ENCODE results near the gene IL19.

IL19 gene

DNA sequence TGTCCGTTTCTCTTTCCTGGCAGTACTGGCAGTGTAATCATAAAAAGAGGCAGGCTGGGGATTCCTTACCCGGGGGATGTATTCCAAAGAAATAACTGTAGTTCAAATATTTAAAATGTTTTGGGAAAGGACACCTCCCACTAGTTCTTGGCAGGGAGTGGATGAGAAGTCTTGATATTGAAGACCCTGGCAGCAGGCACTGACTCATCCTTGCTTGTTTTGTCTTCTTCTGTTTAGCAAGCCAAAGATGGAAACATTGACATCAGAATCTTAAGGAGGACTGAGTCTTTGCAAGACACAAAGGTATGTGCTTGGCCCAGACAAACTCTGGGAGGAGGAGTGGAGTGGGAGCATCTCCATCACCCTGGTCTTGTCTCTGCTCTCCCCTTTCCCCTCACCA lies 95.5 kb downstream of the IL19 start:
- DNase-seq: no peak
- no peak overlapping the region for H3K4me3 ChIP-seq (ENCODE audit: insufficient read depth, low read depth, low read length, poor library complexity, severe bottlenecking)
- H3K9me3 ChIP-seq (ENCODE audit: control insufficient read depth, low read length): no peaks in the 10 kb centered on the region

DNA sequence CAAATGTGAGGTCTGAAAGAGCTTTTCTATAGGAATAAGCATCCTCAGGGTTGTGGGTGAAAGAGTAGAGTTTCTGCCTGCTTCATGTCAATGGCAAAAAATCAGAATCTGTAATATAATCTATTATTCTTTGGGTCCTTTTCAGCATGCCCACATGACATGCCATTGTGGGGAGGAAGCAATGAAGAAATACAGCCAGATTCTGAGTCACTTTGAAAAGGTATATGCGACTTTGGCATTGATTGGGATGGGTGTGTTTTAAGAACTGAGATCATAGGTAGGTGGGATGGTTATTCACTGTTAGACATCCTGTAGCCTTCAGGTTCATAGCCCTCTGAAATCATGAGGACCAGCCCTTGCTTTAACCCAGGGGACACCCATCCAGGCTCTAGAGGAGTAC lies 96.7 kb downstream of the IL19 start:
- no peak for DNase-seq
- H3K4me1 ChIP-seq (ENCODE audit: control insufficient read depth, insufficient read depth, low read length, poor library complexity, severe bottlenecking): no peaks in the 10 kb centered on the region

More for the DNA sequence above, 95.5 kb downstream of the IL19 start:
- Histone ChIP-seq H3K27me3 (replicated peaks; ENCODE audit: control insufficient read depth, insufficient read depth, low read length, poor library complexity, severe bottlenecking) (no peaks in the 10 kb centered on the region), H3K27ac (ENCODE audit: insufficient read depth, low read length, poor library complexity, severe bottlenecking) (no peak overlapping the region), H3K36me3 (ENCODE audit: control insufficient read depth, insufficient read depth, low read length) (no peaks in the 10 kb centered on the region), H3K4me1 (ENCODE audit: control insufficient read depth, insufficient read depth, low read length, poor library complexity, severe bottlenecking) (no peaks in the 10 kb centered on the region)

DNA sequence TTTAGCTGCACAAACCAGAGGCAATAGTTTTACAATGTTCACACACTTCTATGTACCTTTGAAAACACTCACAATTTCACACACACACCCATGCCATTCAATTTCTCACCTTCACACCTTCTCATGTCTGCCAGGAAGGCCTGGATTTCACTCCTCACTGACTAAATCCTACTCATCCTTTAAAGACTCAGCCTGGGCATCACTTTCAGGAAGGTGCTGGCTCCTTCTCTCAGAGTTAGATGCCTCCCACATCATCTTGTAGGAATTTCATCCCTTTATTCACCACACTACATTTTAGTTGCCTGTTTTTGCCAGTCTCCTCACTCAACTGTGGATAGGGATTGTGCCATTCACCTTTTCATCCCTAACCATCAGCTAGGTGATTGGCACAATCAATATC lies 97.1 kb downstream of the IL19 start:
- Histone ChIP-seq H3K9me3 (ENCODE audit: control insufficient read depth, low read length) (no peaks in the 10 kb centered on the region), H3K27ac (ENCODE audit: insufficient read depth, low read length, poor library complexity, severe bottlenecking) (no peak overlapping the region), H3K27me3 (replicated peaks; ENCODE audit: control insufficient read depth, insufficient read depth, low read length, poor library complexity, severe bottlenecking) (no peaks in the 10 kb centered on the region), H3K36me3 (ENCODE audit: control insufficient read depth, insufficient read depth, low read length) (no peaks in the 10 kb centered on the region), H3K4me3 (ENCODE audit: insufficient read depth, low read depth, low read length, poor library complexity, severe bottlenecking) (no peak overlapping the region), H3K4me1 (ENCODE audit: control insufficient read depth, insufficient read depth, low read length, poor library complexity, severe bottlenecking) (no peaks in the 10 kb centered on the region)
- DNase-seq: no peak

More for the DNA sequence above, 96.7 kb downstream of the IL19 start:
- Histone ChIP-seq H3K4me3 (ENCODE audit: insufficient read depth, low read depth, low read length, poor library complexity, severe bottlenecking) (no peak overlapping the region), H3K9me3 (ENCODE audit: control insufficient read depth, low read length) (no peaks in the 10 kb centered on the region), H3K27me3 (replicated peaks; ENCODE audit: control insufficient read depth, insufficient read depth, low read length, poor library complexity, severe bottlenecking) (no peaks in the 10 kb centered on the region), H3K27ac (ENCODE audit: insufficient read depth, low read length, poor library complexity, severe bottlenecking) (no peak overlapping the region), H3K36me3 (ENCODE audit: control insufficient read depth, insufficient read depth, low read length) (no peaks in the 10 kb centered on the region)

DNA sequence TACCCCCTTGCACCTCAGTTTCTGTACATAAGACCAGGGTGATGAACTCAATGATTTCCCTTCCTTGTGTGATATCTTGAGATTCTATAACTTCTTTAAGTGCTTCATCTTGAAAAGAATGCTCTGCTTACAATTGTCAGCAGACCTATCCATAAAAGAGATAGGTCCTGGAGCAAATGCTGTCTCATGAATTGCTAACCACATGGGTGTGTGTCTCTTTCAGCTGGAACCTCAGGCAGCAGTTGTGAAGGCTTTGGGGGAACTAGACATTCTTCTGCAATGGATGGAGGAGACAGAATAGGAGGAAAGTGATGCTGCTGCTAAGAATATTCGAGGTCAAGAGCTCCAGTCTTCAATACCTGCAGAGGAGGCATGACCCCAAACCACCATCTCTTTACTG lies 97.7 kb downstream of the IL19 start:
- H3K4me1 ChIP-seq (ENCODE audit: control insufficient read depth, insufficient read depth, low read length, poor library complexity, severe bottlenecking): no peaks in the 10 kb centered on the region

DNA sequence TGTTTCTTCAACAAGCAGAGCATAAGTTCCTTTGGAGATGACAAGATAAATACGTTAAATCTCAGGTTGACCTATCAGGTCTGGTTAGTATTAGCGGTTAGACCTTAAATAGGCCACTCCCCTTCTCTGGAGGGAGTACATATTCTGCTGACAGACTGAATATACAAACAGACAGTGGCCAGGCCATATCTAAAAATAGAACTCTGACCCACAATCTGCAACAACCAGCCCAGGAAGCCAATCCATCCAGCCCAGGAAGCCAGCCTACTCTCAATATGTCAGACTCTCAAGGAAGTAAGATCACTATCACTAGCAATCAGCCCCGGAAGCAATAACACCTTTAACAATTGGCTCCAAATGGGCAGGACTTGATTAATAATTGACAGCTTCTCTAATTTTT lies 101.6 kb downstream of the IL19 start:
- no peaks in the 10 kb centered on the region for H3K27me3 ChIP-seq (replicated peaks; ENCODE audit: control insufficient read depth, insufficient read depth, low read length, poor library complexity, severe bottlenecking)
- no peak overlapping the region for H3K4me3 ChIP-seq (ENCODE audit: insufficient read depth, low read depth, low read length, poor library complexity, severe bottlenecking)
- H3K4me1 ChIP-seq (ENCODE audit: control insufficient read depth, insufficient read depth, low read length, poor library complexity, severe bottlenecking): no peaks in the 10 kb centered on the region
- H3K27ac ChIP-seq (ENCODE audit: insufficient read depth, low read length, poor library complexity, severe bottlenecking): no peak overlapping the region
- DNase-seq: no peak
- H3K9me3 ChIP-seq (ENCODE audit: control insufficient read depth, low read length): peaks cover 3% of the 10 kb centered on the region
- no peaks in the 10 kb centered on the region for H3K36me3 ChIP-seq (ENCODE audit: control insufficient read depth, insufficient read depth, low read length)

More for the DNA sequence above, 97.7 kb downstream of the IL19 start:
- DNase-seq: no peak
- Histone ChIP-seq H3K27ac (ENCODE audit: insufficient read depth, low read length, poor library complexity, severe bottlenecking) (no peak overlapping the region), H3K27me3 (replicated peaks; ENCODE audit: control insufficient read depth, insufficient read depth, low read length, poor library complexity, severe bottlenecking) (no peaks in the 10 kb centered on the region), H3K9me3 (ENCODE audit: control insufficient read depth, low read length) (no peaks in the 10 kb centered on the region), H3K4me3 (ENCODE audit: insufficient read depth, low read depth, low read length, poor library complexity, severe bottlenecking) (no peak overlapping the region), H3K36me3 (ENCODE audit: control insufficient read depth, insufficient read depth, low read length) (no peaks in the 10 kb centered on the region)

DNA sequence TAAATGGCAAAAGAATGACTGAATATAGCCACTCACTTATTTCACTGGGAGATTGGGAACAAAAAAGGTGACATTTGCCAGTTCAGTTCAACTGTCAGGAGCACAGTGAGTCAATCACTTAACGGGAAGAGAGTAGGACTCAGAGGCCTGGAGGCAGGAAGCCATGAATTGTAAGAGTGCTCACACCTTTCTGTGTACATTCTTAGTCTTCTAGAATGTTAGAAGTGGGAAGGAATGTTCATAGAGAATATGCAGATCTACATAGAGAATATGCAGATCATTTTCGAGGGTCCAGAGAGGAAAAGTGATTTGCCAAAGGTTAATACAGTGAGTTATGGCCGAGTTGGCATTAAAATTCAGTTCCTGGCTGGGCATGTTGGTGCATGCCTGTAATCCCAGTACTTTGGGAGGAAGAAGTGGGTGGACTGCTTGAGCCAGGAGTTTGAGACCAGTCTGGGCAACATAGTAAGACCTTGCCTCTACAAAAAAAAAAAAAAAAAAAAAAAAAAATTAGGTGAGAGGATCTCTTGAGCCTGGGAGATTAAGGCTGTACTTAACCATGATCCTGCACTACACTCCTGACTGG lies 103.1 kb downstream of the IL19 start:
- Histone ChIP-seq H3K4me1 (ENCODE audit: control insufficient read depth, insufficient read depth, low read length, poor library complexity, severe bottlenecking) (no peaks in the 10 kb centered on the region), H3K27me3 (replicated peaks; ENCODE audit: control insufficient read depth, insufficient read depth, low read length, poor library complexity, severe bottlenecking) (no peaks in the 10 kb centered on the region), H3K36me3 (ENCODE audit: control insufficient read depth, insufficient read depth, low read length) (no peaks in the 10 kb centered on the region), H3K27ac (ENCODE audit: insufficient read depth, low read length, poor library complexity, severe bottlenecking) (no peak overlapping the region), H3K4me3 (ENCODE audit: insufficient read depth, low read depth, low read length, poor library complexity, severe bottlenecking) (no peak overlapping the region), H3K9me3 (ENCODE audit: control insufficient read depth, low read length) (peaks cover 3% of the 10 kb centered on the region)
- no peak for DNase-seq

DNA sequence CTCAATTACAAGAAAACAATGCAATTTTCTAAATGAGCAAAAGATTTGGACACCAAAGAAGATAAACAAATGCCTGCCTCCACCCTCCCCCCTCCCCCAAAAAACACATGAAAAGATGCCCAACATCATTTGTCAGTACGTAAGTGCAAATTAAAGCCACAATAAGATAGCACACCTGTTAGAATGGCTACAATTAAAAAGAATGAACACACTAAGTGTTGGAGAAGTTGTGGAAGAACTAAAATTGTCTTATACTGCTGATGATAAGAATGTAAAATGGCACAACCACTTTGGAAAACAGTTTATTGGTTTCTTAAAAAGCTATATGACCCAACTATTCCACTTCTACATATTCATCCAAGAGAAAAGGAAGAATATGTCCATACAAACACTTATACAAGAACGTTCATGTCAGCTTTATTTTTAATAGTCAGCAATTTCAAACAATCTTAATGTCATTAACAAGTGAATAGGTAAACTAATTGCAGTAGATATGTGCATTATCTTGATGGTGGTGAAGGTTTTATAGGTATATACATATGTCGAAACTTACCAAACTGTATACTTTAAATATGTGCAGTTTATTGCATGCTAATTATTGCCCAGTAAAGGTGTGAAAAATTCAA lies 105.3 kb downstream of the IL19 start:
- H3K9me3 ChIP-seq (ENCODE audit: control insufficient read depth, low read length): peaks cover 3% of the 10 kb centered on the region
- H3K36me3 ChIP-seq (ENCODE audit: control insufficient read depth, insufficient read depth, low read length): no peaks in the 10 kb centered on the region
- H3K4me1 ChIP-seq (ENCODE audit: control insufficient read depth, insufficient read depth, low read length, poor library complexity, severe bottlenecking): no peaks in the 10 kb centered on the region
- no peak overlapping the region for H3K4me3 ChIP-seq (ENCODE audit: insufficient read depth, low read depth, low read length, poor library complexity, severe bottlenecking)
- no peak for DNase-seq
- no peaks in the 10 kb centered on the region for H3K27me3 ChIP-seq (replicated peaks; ENCODE audit: control insufficient read depth, insufficient read depth, low read length, poor library complexity, severe bottlenecking)
- no peak overlapping the region for H3K27ac ChIP-seq (ENCODE audit: insufficient read depth, low read length, poor library complexity, severe bottlenecking)

DNA sequence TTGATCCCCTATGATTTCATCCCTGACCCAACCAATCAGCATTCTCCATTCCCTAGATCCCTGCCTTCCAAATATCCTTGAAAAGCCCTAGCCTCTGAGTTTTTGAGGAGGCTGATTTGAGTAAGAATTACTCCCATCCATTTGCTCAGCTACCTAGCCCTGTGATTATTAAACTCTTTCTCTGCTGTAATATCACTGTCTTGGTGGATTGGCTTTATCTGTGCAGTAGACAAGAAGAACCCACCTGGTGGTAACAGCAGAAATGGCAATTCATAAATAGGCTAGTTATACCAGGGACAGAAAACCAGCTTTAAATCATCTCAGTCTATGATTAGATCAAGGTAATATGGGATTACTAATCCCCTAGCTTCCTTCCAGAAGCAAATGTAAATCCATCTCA lies 107.9 kb downstream of the IL19 start:
- H3K4me3 ChIP-seq (ENCODE audit: insufficient read depth, low read depth, low read length, poor library complexity, severe bottlenecking): no peak overlapping the region
- peaks cover 3% of the 10 kb centered on the region for H3K9me3 ChIP-seq (ENCODE audit: control insufficient read depth, low read length)
- H3K27me3 ChIP-seq (replicated peaks; ENCODE audit: control insufficient read depth, insufficient read depth, low read length, poor library complexity, severe bottlenecking): no peaks in the 10 kb centered on the region
- no peak overlapping the region for H3K27ac ChIP-seq (ENCODE audit: insufficient read depth, low read length, poor library complexity, severe bottlenecking)
- H3K36me3 ChIP-seq (ENCODE audit: control insufficient read depth, insufficient read depth, low read length): no peaks in the 10 kb centered on the region
- no peaks in the 10 kb centered on the region for H3K4me1 ChIP-seq (ENCODE audit: control insufficient read depth, insufficient read depth, low read length, poor library complexity, severe bottlenecking)
- DNase-seq: no peak

DNA sequence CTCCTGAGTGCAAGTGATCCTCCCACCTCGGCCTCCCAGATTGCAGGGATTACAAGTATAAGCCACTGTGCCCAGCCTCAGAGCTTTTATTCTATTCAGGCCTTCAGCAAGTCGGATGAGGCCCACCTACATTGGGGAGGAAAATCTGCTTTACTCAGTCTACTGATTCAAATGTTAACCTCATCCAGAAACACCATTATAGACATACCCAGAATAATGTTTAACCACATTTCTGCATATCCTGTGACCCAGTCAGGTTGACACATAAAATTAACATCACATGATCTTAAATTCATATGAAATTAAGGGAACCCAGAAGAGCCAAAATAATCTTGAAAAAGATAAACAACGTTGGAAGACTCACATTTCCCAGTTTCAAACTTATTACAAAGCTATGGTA lies 109.7 kb downstream of the IL19 start:
- DNase-seq: no peak
- Histone ChIP-seq H3K36me3 (ENCODE audit: control insufficient read depth, insufficient read depth, low read length) (no peaks in the 10 kb centered on the region), H3K9me3 (ENCODE audit: control insufficient read depth, low read length) (peaks cover 3% of the 10 kb centered on the region), H3K27me3 (replicated peaks; ENCODE audit: control insufficient read depth, insufficient read depth, low read length, poor library complexity, severe bottlenecking) (no peaks in the 10 kb centered on the region), H3K4me1 (ENCODE audit: control insufficient read depth, insufficient read depth, low read length, poor library complexity, severe bottlenecking) (no peaks in the 10 kb centered on the region), H3K4me3 (ENCODE audit: insufficient read depth, low read depth, low read length, poor library complexity, severe bottlenecking) (no peak overlapping the region), H3K27ac (ENCODE audit: insufficient read depth, low read length, poor library complexity, severe bottlenecking) (no peak overlapping the region)

DNA sequence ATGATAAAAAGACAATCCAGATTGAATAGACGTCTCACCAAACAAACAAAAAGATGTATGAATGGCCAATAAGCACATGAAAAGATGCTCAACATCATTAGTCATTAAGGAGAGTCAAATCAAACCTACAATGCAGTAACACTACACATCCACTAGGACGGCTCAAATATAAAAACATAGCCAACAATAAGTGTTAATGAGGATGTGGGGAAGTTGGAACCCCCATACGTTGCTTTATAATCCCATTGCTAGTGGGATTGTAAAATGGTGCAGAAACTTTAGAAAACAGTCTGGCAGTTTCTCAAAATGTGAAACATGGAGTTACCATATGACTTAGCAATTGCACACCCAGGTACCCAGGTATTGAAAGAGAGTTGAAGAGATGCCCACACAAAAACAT lies 112.0 kb downstream of the IL19 start:
- DNase-seq: no peak

More for the DNA sequence above, 112.0 kb downstream of the IL19 start:
- Histone ChIP-seq H3K4me3 (ENCODE audit: insufficient read depth, low read depth, low read length, poor library complexity, severe bottlenecking) (no peak overlapping the region), H3K9me3 (ENCODE audit: control insufficient read depth, low read length) (no peaks in the 10 kb centered on the region), H3K4me1 (ENCODE audit: control insufficient read depth, insufficient read depth, low read length, poor library complexity, severe bottlenecking) (no peaks in the 10 kb centered on the region), H3K36me3 (ENCODE audit: control insufficient read depth, insufficient read depth, low read length) (no peaks in the 10 kb centered on the region), H3K27ac (ENCODE audit: insufficient read depth, low read length, poor library complexity, severe bottlenecking) (no peak overlapping the region), H3K27me3 (replicated peaks; ENCODE audit: control insufficient read depth, insufficient read depth, low read length, poor library complexity, severe bottlenecking) (no peaks in the 10 kb centered on the region)

All from effector memory CD4-positive, alpha-beta T cell (primary cell).